Fibroblast of skin of left quadriceps (primary cell): Measurements from ENCODE around the gene TSPEAR.
"Not testable (repeated sequence)": the region's sequence is repeated elsewhere in the genome, so short reads cannot be mapped to it uniquely, and the experiment has no call there.

Experiments
- DNase-seq, 2 experiments: peaks; one replicate each; pipeline ENCODE4 v3.0.0-alpha.2; 2013; ENCODE audit warnings: low read depth in 2 of 2

The TSPEAR gene

GRCh38 chr21:44684077-44684476 is 27.3 kb downstream of the TSPEAR start:
- DNase-seq = no peak

GRCh38 chr21:44682580-44683151 is 28.7 kb downstream of the TSPEAR start:
- no peak for DNase-seq

- DNase-seq = no peak
Measured at GRCh38 chr21:44681861-44682579, 29.4 kb downstream of the TSPEAR start, which contains the start of gene KRTAP12-1. KRTAP12-1 (minus strand) TSS chr21:44682163; CDS start chr21:44682123, 40 bp downstream.

GRCh38 chr21:44681152-44681551 is 30.2 kb downstream of the TSPEAR start:
- no peak for DNase-seq

- no peak for DNase-seq
Measured at GRCh38 chr21:44677881-44678280, 33.5 kb downstream of the TSPEAR start.

- no peak for DNase-seq
Measured at GRCh38 chr21:44671911-44672310, 39.5 kb downstream of the TSPEAR start.

- no peak for DNase-seq
Measured at GRCh38 chr21:44670642-44671432, 40.5 kb downstream of the TSPEAR start.

- DNase-seq = no peak
Measured at GRCh38 chr21:44667612-44668011, 43.8 kb downstream of the TSPEAR start.

GRCh38 chr21:44666401-44667320 is 44.7 kb downstream of the TSPEAR start, which contains the start of gene KRTAP12-2:
KRTAP12-2 (minus strand) TSS chr21:44666927; CDS start chr21:44666886, 41 bp downstream.
- no peak for DNase-seq

- no peak for DNase-seq
Measured at GRCh38 chr21:44664691-44665090, 46.7 kb downstream of the TSPEAR start.

GRCh38 chr21:44661567-44661966 is 49.8 kb downstream of the TSPEAR start:
- DNase-seq = not testable (repeated sequence)

GRCh38 chr21:44658913-44659595 is 52.3 kb downstream of the TSPEAR start:
- no peak for DNase-seq

GRCh38 chr21:44658541-44658910 is 52.8 kb downstream of the TSPEAR start:
- no peak for DNase-seq

GRCh38 chr21:44657635-44658540 is 53.5 kb downstream of the TSPEAR start, which contains the start of gene KRTAP12-3:
KRTAP12-3 (plus strand) TSS chr21:44657932; CDS start chr21:44657980, 48 bp downstream.
- no peak for DNase-seq

- no peak for DNase-seq
Measured at GRCh38 chr21:44656868-44657267, 54.5 kb downstream of the TSPEAR start.

- no peak for DNase-seq
Measured at GRCh38 chr21:44654576-44655175, 56.7 kb downstream of the TSPEAR start, which contains the start of gene KRTAP12-4. KRTAP12-4 (minus strand) TSS chr21:44654659; CDS start chr21:44654614, 45 bp downstream.

- no peak for DNase-seq
Measured at GRCh38 chr21:44653656-44654575, 57.5 kb downstream of the TSPEAR start.

- DNase-seq = no peak
Measured at GRCh38 chr21:44653123-44653522, 58.2 kb downstream of the TSPEAR start.
